Adrenal gland (tissue), 5 donors: ENCODE results near the gene KIRREL2.
"Not testable (repeated sequence)": the region's sequence is repeated elsewhere in the genome, so short reads cannot be mapped to it uniquely, and the experiment has no call there.

Source experiments
- CTCF ChIP-seq, 6 experiments: fragments of 450-650 bp in 4 of 6; fragments of 200-600 bp in 2 of 6; sonication (generic) in 1 of 6; IDR thresholded peaks; 1 replicate in 5 of 6; 2 replicates in 1 of 6; pipeline versions ENCODE4 v1.5.1 to v1.8.0; 2016 to 2021; ENCODE audit warnings: antibody characterized with exemption in 6 of 6, mild to moderate bottlenecking in 2 of 6, moderate library complexity in 1 of 6
- POLR2A ChIP-seq, 2 donors: fragments of 450-650 bp; IDR thresholded peaks; one replicate each; pipeline ENCODE4 v1.6.1; 2017; ENCODE audit warnings: antibody characterized with exemption in 2 of 2, mild to moderate bottlenecking in 2 of 2, moderate library complexity in 1 of 2
- donor health status: DM: no; HTN: no; CAD: no.

GRCh38 chr19:35891819-35892218, 35.1 kb downstream of the KIRREL2 start:
- not testable (repeated sequence) for TF ChIP-seq CTCF, POLR2A (IDR thresholded peaks at IDR 0.05)
